GM06990 (cell line): ENCODE results near the gene TENM3.

Experiments
- DNase-seq: peaks from one replicate; pipeline ENCODE4 v3.0.0-alpha.2; 2011; ENCODE audit not compliant: insufficient read length; ENCODE audit errors: extremely low read depth
- H3K27me3 ChIP-seq: replicated peaks from 2 replicates; pipeline ENCODE4 v1.6.0; 2011; ENCODE audit warnings: low read length; ENCODE audit not compliant: control insufficient read depth, insufficient read depth
- H3K36me3 ChIP-seq: 2 replicates; pipeline ENCODE4 v1.5.1; 2011; ENCODE audit warnings: low read length; ENCODE audit not compliant: control insufficient read depth, insufficient read depth
- H3K4me3 ChIP-seq: replicated peaks from 2 replicates; pipeline ENCODE4 v1.5.1; 2011; ENCODE audit warnings: low read depth, mild to moderate bottlenecking, control low read depth, low read length
- TF ChIP-seq, protein P1 (sequence below): IDR thresholded peaks from 2 replicates; pipeline ENCODE4 v1.5.1; 2011; ENCODE audit warnings: low read length, control low read depth, mild to moderate bottlenecking, inconsistent platforms; ENCODE audit not compliant: insufficient read depth, poor library complexity, severe bottlenecking

Gene TENM3

DNA sequence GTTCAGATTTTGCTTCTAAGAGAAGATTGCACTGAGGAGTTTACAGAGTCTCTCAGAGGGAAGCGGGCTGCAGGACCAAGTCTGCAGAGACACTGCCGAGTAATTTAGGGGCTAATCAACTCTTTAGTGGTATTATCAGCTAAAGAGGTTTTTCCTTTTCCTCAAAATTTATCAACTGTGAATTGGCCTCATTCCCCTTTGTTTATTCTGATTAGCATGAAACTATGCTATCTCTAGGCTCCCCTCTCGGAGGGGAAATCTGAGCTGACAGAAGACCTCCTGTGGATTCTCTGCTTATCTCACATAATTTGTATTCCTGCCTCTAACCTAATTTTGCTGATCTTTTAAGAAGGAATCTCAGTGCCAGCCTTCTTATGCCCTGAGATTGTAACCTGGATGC, 473.0 kb downstream of the TENM3 start:
- DNase-seq, result no peak
- H3K27me3 ChIP-seq, result no peaks in the 10 kb centered on the region
- H3K4me3 ChIP-seq, result no peak overlapping the region
- TF ChIP-seq, protein P1, sequence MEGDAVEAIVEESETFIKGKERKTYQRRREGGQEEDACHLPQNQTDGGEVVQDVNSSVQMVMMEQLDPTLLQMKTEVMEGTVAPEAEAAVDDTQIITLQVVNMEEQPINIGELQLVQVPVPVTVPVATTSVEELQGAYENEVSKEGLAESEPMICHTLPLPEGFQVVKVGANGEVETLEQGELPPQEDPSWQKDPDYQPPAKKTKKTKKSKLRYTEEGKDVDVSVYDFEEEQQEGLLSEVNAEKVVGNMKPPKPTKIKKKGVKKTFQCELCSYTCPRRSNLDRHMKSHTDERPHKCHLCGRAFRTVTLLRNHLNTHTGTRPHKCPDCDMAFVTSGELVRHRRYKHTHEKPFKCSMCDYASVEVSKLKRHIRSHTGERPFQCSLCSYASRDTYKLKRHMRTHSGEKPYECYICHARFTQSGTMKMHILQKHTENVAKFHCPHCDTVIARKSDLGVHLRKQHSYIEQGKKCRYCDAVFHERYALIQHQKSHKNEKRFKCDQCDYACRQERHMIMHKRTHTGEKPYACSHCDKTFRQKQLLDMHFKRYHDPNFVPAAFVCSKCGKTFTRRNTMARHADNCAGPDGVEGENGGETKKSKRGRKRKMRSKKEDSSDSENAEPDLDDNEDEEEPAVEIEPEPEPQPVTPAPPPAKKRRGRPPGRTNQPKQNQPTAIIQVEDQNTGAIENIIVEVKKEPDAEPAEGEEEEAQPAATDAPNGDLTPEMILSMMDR, result no peak
- H3K36me3 ChIP-seq, result no peaks in the 10 kb centered on the region

GRCh38 chr4:182717788-182718583, 474.8 kb downstream of the TENM3 start:
- no peak overlapping the region for H3K4me3 ChIP-seq
- no peaks in the 10 kb centered on the region for H3K36me3 ChIP-seq
- no peaks in the 10 kb centered on the region for H3K27me3 ChIP-seq
- no peak for DNase-seq
- TF ChIP-seq, protein P1, result no peak

DNA sequence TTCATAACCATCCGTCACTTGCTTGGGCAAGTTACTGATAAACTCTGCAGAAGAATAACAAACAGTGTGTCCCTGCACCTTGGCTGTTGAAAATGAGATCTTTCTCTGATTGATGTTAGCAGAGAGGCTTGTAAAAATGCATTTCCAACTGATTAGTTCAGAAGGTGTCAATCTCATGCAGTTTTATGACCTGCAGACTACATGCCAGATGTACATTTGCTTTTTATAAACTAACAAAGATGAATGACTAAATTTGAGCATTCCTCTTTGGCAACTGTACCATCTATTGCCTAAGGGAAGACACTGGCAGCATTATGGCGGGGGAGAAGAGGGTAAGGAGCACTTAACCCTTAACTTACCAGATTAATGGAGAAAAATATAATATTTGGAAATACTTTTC, 481.2 kb downstream of the TENM3 start:
- no peaks in the 10 kb centered on the region for H3K27me3 ChIP-seq
- H3K36me3 ChIP-seq, result no peaks in the 10 kb centered on the region
- DNase-seq, result no peak
- TF ChIP-seq, protein P1, result no peak
- no peak overlapping the region for H3K4me3 ChIP-seq

- Histone ChIP-seq H3K4me3 (no peak overlapping the region), H3K36me3 (no peaks in the 10 kb centered on the region), H3K27me3 (no peaks in the 10 kb centered on the region)
- TF ChIP-seq, protein P1, result no peak
- DNase-seq, result no peak
These were observed 486.3 kb downstream of the TENM3 start for GRCh38 chr4:182729516-182729915.

GRCh38 chr4:182730791-182731190, 487.6 kb downstream of the TENM3 start:
- Histone ChIP-seq H3K36me3 (no peaks in the 10 kb centered on the region), H3K27me3 (no peaks in the 10 kb centered on the region), H3K4me3 (no peak overlapping the region)
- DNase-seq, result no peak
- TF ChIP-seq, protein P1, result no peak
